NCI-H187 (cell line): ENCODE measurements around the gene HECW1.

Experiments
- DNase-seq, 2 experiments: peaks; one replicate each; lab custom pipeline; 2025; lab: John Stamatoyannopoulos, UW

The HECW1 gene

GRCh38 chr7:43612599-43613589, 500.4 kb downstream of the HECW1 start:
- no peak for DNase-seq
